ENCODE results near the gene CFAP97. TPM values are rescaled to one million over a fixed set of nuclear protein-coding genes. Genes with fewer than 3 reads are reported as not detected.

CFAP97 gene
- total and polyA plus RNA-seq, 8 donors: 4.8 to 39.8 (median 14.9) TPM

- peak in 2 of 3 donors; percentile 4 to 77 for TF ChIP-seq POLR2AphosphoS5 (IDR thresholded peaks at IDR 0.05)
- TF ChIP-seq POLR2A (IDR thresholded peaks at IDR 0.05): no peak
- peaks cover 7 to 25% (median 20%) of the 10 kb centered on the region in 4 donors for H3K36me3 ChIP-seq
- DNase-seq: peak; percentile 47 to 76
- H3K27me3 ChIP-seq: peaks cover 0 to 7% (median 0%) of the 10 kb centered on the region in 3 donors
- intact Hi-C loops (cut with DNase I; ENCODE audit: low total_unique reads): no loop called here
- H3K4me1 ChIP-seq: peaks cover 9 to 40% (median 26%) of the 10 kb centered on the region in 4 donors
- H3K9me3 ChIP-seq: no peaks in the 10 kb centered on the region
- peak overlapping the region; percentile 69 to 79 (median 74) for H3K4me3 ChIP-seq
- 1 to 5% (median 2%) methylated on average over 14 to 30 of the region's 30 CpGs for WGBS, 5 donors
- H3K27ac ChIP-seq: peak overlapping the region; percentile 80 to 96 (median 87)
Observed at GRCh38 chr4:185143601-185143969, 60.2 kb downstream of the CFAP97 start.

GRCh38 chr4:185142912-185143600, 60.7 kb downstream of the CFAP97 start, which contains the start of gene SLC25A4:
Gene SLC25A4 (plus strand): TSS chr4:185143266. CDS start chr4:185143373, 107 bp downstream.
- 0% methylated on average over 14 to 87 of the region's 87 CpGs; no CpG with 5 or more reads in 1 of the 5 donors for WGBS, 5 donors
- intact Hi-C loops (cut with DNase I; ENCODE audit: low total_unique reads): no loop called here

GRCh38 chr4:185142564-185142911, 61.3 kb downstream of the CFAP97 start:
- no peak for TF ChIP-seq EP300 (IDR thresholded peaks at IDR 0.05)
- no peak for TF ChIP-seq POLR2AphosphoS5 (IDR thresholded peaks at IDR 0.05)
- TF ChIP-seq, protein P1, sequence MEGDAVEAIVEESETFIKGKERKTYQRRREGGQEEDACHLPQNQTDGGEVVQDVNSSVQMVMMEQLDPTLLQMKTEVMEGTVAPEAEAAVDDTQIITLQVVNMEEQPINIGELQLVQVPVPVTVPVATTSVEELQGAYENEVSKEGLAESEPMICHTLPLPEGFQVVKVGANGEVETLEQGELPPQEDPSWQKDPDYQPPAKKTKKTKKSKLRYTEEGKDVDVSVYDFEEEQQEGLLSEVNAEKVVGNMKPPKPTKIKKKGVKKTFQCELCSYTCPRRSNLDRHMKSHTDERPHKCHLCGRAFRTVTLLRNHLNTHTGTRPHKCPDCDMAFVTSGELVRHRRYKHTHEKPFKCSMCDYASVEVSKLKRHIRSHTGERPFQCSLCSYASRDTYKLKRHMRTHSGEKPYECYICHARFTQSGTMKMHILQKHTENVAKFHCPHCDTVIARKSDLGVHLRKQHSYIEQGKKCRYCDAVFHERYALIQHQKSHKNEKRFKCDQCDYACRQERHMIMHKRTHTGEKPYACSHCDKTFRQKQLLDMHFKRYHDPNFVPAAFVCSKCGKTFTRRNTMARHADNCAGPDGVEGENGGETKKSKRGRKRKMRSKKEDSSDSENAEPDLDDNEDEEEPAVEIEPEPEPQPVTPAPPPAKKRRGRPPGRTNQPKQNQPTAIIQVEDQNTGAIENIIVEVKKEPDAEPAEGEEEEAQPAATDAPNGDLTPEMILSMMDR (IDR thresholded peaks at IDR 0.05): no peak
- TF ChIP-seq POLR2A (IDR thresholded peaks at IDR 0.05): no peak
- H3K27me3 ChIP-seq: peaks cover 0 to 7% (median 0%) of the 10 kb centered on the region in 3 donors
- H3K4me1 ChIP-seq: peaks cover 9 to 40% (median 26%) of the 10 kb centered on the region in 4 donors
- no peak for DNase-seq
- WGBS, 5 donors: 3 to 15% (median 9%) methylated on average over 6 to 11 of the region's 11 CpGs
- peaks cover 7 to 18% (median 13%) of the 10 kb centered on the region in 4 donors for H3K36me3 ChIP-seq
- peak overlapping the region; percentile 69 to 79 (median 74) for H3K4me3 ChIP-seq
- intact Hi-C loops (cut with DNase I; ENCODE audit: low total_unique reads): no loop called here
- H3K27ac ChIP-seq: peak overlapping the region; percentile 80 to 96 (median 87)
- no peaks in the 10 kb centered on the region for H3K9me3 ChIP-seq

More at GRCh38 chr4:185142912-185143600, 60.7 kb downstream of the CFAP97 start, which contains the start of gene SLC25A4:
- Histone ChIP-seq H3K4me1 (peaks cover 9 to 40% (median 26%) of the 10 kb centered on the region in 4 donors), H3K27ac (peak within 1 kb of the TSS; percentile 80 to 96 (median 87)), H3K4me3 (peak within 1 kb of the TSS; percentile 69 to 79 (median 74)), H3K36me3 (peaks cover 7 to 20% (median 18%) of the 10 kb centered on the region in 4 donors), H3K9me3 (no peaks in the 10 kb centered on the region), H3K27me3 (peaks cover 0 to 7% (median 0%) of the 10 kb centered on the region in 3 donors)
- peak; percentile 91 to 96 for DNase-seq
- peak in 1 of 4 donors; percentile 65 for TF ChIP-seq POLR2A (IDR thresholded peaks at IDR 0.05)
- TF ChIP-seq POLR2AphosphoS5 (IDR thresholded peaks at IDR 0.05): peak; percentile 86 to 99 (median 96)
- TF ChIP-seq EP300 (IDR thresholded peaks at IDR 0.05): peak; percentile 22
- TF ChIP-seq, protein P1 (IDR thresholded peaks at IDR 0.05): peak in 5 of 7 experiments; percentile 13 to 61 (median 27)

DNA sequence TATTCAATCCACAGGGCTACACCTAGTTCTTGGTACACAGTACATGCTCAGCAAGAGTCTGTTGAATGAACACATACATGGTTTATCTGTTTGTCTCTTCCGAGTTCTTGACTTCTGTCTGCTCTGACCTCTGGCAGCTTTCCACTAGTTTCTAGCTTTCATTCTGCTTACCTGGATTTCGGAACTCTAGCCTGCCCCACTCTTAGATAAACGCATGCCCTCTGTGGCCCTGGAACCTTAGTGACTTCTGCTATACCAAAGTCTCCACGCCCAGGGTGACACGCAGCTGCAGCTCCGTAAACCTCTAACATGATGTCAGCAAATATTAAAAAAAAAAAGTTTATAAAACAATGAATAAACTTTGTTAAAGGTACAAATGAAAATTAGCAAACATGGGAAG, 62.0 kb downstream of the CFAP97 start:
- intact Hi-C loops (cut with DNase I; ENCODE audit: low total_unique reads): no loop called here
- DNase-seq: no peak
- no peak overlapping the region for H3K4me3 ChIP-seq
- peak overlapping the region in 2 of 5 donors; percentile 80 to 96 for H3K27ac ChIP-seq
- H3K9me3 ChIP-seq: no peaks in the 10 kb centered on the region
- H3K36me3 ChIP-seq: peaks cover 6 to 12% (median 7%) of the 10 kb centered on the region in 4 donors
- no peak for TF ChIP-seq EP300 (IDR thresholded peaks at IDR 0.05)
- no peak for TF ChIP-seq POLR2A (IDR thresholded peaks at IDR 0.05)
- no peak for TF ChIP-seq POLR2AphosphoS5 (IDR thresholded peaks at IDR 0.05)
- TF ChIP-seq, protein P1 (IDR thresholded peaks at IDR 0.05): no peak
- H3K27me3 ChIP-seq: peaks cover 0 to 7% (median 0%) of the 10 kb centered on the region in 3 donors
- WGBS, 5 donors: 73 to 85% (median 80%) methylated on average over 6 of the region's 6 CpGs
- H3K4me1 ChIP-seq: peaks cover 9 to 39% (median 26%) of the 10 kb centered on the region in 4 donors

All from stomach (tissue), 9 donors.